HL-60 (cell line): ENCODE measurements around the gene EFCAB14.

Experiments
- DNase-seq, 2 experiments: peaks; one replicate each; pipeline ENCODE4 v3.0.0-alpha.2; 2010 to 2020; ENCODE audit warnings: low read depth in 1 of 2, low spot score in 1 of 2
- H3K27ac ChIP-seq: fragments of 250-450 bp; sonication (Bioruptor Pico); replicated peaks from 2 replicates; pipeline ENCODE4 v1.5.1; 2020; ENCODE audit warnings: mild to moderate bottlenecking, moderate library complexity
- H3K27me3 ChIP-seq: fragments of 250-450 bp; sonication (Bioruptor Pico); 2 replicates; pipeline ENCODE4 v1.5.1; 2021; ENCODE audit warnings: mild to moderate bottlenecking, moderate library complexity; ENCODE audit not compliant: insufficient read depth, poor library complexity, severe bottlenecking
- H3K4me3 ChIP-seq: replicated peaks from 2 replicates; pipeline ENCODE4 v1.5.1; 2011; ENCODE audit warnings: mild to moderate bottlenecking, control low read depth, low read length; ENCODE audit not compliant: insufficient read depth
- CTCF ChIP-seq: IDR thresholded peaks from one replicate; pipeline ENCODE4 v1.5.1; 2011; ENCODE audit warnings: low read length, control low read depth, inconsistent platforms; ENCODE audit not compliant: insufficient read depth
- GABPA ChIP-seq: IDR thresholded peaks from 2 replicates; pipeline ENCODE4 v1.6.1; 2012; ENCODE audit warnings: low read depth
- POLR2AphosphoS5 ChIP-seq: IDR thresholded peaks from 2 replicates; pipeline ENCODE4 v1.6.1; 2012; ENCODE audit warnings: low read depth
- REST ChIP-seq: IDR thresholded peaks from 2 replicates; pipeline ENCODE4 v1.6.1; 2012; ENCODE audit warnings: low read depth; ENCODE audit not compliant: insufficient replicate concordance
- SPI1 ChIP-seq: IDR thresholded peaks from 2 replicates; pipeline ENCODE4 v1.6.1; 2012; ENCODE audit warnings: low read depth, mild to moderate bottlenecking, borderline replicate concordance

EFCAB14 gene

GRCh38 chr1:46687093-46687659 is 31.7 kb downstream of the EFCAB14 start:
- H3K4me3 ChIP-seq: no peak overlapping the region
- TF ChIP-seq POLR2AphosphoS5 (no peak), REST (no peak), SPI1 (no peak), GABPA (no peak), CTCF (no peak)
- H3K27me3 ChIP-seq: no peaks in the 10 kb centered on the region
- H3K27ac ChIP-seq: no peak overlapping the region
- DNase-seq: peak; percentile 13 to 45

GRCh38 chr1:46686255-46686654 is 32.7 kb downstream of the EFCAB14 start:
- TF ChIP-seq CTCF (no peak), REST (no peak), POLR2AphosphoS5 (no peak), SPI1 (no peak), GABPA (no peak)
- H3K4me3 ChIP-seq: no peak overlapping the region
- DNase-seq: no peak
- H3K27me3 ChIP-seq: no peaks in the 10 kb centered on the region
- H3K27ac ChIP-seq: no peak overlapping the region

- H3K4me3 ChIP-seq: no peak overlapping the region
- DNase-seq: no peak
- H3K27ac ChIP-seq: no peak overlapping the region
- no peak for TF ChIP-seq REST
- TF ChIP-seq SPI1: no peak
- TF ChIP-seq CTCF: no peak
- no peaks in the 10 kb centered on the region for H3K27me3 ChIP-seq
These were observed 34.2 kb downstream of the EFCAB14 start for GRCh38 chr1:46684670-46685069.
